NCI-H187 (cell line): ENCODE measurements around the gene PRPSAP2.
"Not testable (repeated sequence)": the region's sequence is repeated elsewhere in the genome, so short reads cannot be mapped to it uniquely, and the experiment has no call there.

Experiments used
- DNase-seq, 2 experiments: peaks; one replicate each; lab custom pipeline; 2025; lab: John Stamatoyannopoulos, UW

The PRPSAP2 gene

GRCh38 chr17:18857864-18858566 is at the start of gene PRPSAP2:
TSS of gene PRPSAP2 (plus strand) at chr17:18858131. CDS start at chr17:18865834, 7,703 bp downstream.
- DNase-seq: peak; percentile 74 to 91

- not testable (repeated sequence) for DNase-seq
These were observed 42.0 kb upstream of the PRPSAP2 start for GRCh38 chr17:18815924-18816323.

- peak in 1 of 2 experiments; percentile 0 for DNase-seq
These were observed 41.2 kb upstream of the PRPSAP2 start for GRCh38 chr17:18816489-18817371.

- DNase-seq: not testable (repeated sequence)
These were observed 36.5 kb upstream of the PRPSAP2 start for GRCh38 chr17:18821430-18821829.

- DNase-seq: not testable (repeated sequence)
These were observed 30.3 kb upstream of the PRPSAP2 start for GRCh38 chr17:18827613-18828012.

- DNase-seq: no peak
These were observed 9.4 kb upstream of the PRPSAP2 start for GRCh38 chr17:18848501-18848900.

- DNase-seq: no peak
These were observed 7.3 kb upstream of the PRPSAP2 start for GRCh38 chr17:18850679-18851078.

GRCh38 chr17:18851201-18851600 is 6.7 kb upstream of the PRPSAP2 start:
- no peak for DNase-seq

- DNase-seq: no peak
These were observed 3.0 kb upstream of the PRPSAP2 start for GRCh38 chr17:18854956-18855355.

GRCh38 chr17:18855831-18856569 is 1.9 kb upstream of the PRPSAP2 start:
- DNase-seq: peak; percentile 31 to 66

GRCh38 chr17:18856570-18856915 is 1.4 kb upstream of the PRPSAP2 start:
- no peak for DNase-seq

GRCh38 chr17:18858567-18859245 is 775 bp downstream of the PRPSAP2 start:
- DNase-seq: no peak

GRCh38 chr17:18859256-18859655 is 1.3 kb downstream of the PRPSAP2 start:
- DNase-seq: no peak

GRCh38 chr17:18860161-18860972 is 2.4 kb downstream of the PRPSAP2 start:
- DNase-seq: no peak

GRCh38 chr17:18862011-18862410 is 4.1 kb downstream of the PRPSAP2 start:
- no peak for DNase-seq

- DNase-seq: not testable (repeated sequence)
These were observed 7.1 kb downstream of the PRPSAP2 start for GRCh38 chr17:18864996-18865395.

- DNase-seq: no peak
These were observed 9.2 kb downstream of the PRPSAP2 start for GRCh38 chr17:18866866-18867813.

- no peak for DNase-seq
These were observed 19.2 kb downstream of the PRPSAP2 start for GRCh38 chr17:18877104-18877645.

- no peak for DNase-seq
These were observed 30.9 kb downstream of the PRPSAP2 start for GRCh38 chr17:18888766-18889290.
